HG03135 (cell line): Measurements from ENCODE around the gene B3GALT6.

Source experiments
- ATAC-seq: cut with Tn5 transposase; IDR thresholded peaks from one replicate; pipeline ENCODE4 v1.9.1; 2021; ENCODE audit warnings: mild to moderate bottlenecking, moderate library complexity; ENCODE audit not compliant: unreplicated experiment

The B3GALT6 gene

DNA sequence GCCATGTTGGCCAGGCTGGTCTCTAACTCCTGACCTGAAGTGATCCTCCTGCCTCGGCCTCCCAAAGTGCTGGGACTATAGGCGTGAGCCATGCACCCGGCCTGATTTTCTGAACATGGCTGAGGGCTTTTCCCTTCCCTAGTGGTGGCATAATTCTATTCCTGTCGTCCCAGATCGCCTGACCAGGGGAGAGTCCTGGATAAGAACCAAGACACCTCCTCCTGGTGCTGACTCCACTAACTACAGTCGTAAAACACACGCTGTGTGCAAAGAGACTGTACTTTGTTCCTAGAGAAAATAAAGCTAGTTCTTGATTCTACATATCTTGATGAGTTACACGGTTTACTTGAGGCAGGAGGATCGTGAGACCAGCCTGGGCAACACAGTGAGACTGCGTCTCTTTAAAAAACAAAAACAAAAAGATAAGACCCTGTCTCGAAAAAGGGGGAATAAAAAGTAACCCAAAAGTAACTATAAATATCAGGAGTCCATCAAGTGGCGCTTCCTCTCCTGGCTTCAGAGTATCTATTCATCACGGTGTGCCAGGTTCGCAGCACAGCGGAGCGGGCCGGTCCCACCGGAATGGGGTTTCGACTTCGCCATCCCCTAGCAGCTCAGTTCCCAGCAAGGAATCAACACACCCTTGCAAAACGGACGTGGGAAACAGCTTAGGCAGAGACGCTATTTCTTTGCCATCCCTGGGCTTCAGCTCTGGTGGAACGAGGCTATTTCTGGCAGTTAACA lies 1.2 kb upstream of the B3GALT6 start:
- ATAC-seq, result no peak

DNA sequence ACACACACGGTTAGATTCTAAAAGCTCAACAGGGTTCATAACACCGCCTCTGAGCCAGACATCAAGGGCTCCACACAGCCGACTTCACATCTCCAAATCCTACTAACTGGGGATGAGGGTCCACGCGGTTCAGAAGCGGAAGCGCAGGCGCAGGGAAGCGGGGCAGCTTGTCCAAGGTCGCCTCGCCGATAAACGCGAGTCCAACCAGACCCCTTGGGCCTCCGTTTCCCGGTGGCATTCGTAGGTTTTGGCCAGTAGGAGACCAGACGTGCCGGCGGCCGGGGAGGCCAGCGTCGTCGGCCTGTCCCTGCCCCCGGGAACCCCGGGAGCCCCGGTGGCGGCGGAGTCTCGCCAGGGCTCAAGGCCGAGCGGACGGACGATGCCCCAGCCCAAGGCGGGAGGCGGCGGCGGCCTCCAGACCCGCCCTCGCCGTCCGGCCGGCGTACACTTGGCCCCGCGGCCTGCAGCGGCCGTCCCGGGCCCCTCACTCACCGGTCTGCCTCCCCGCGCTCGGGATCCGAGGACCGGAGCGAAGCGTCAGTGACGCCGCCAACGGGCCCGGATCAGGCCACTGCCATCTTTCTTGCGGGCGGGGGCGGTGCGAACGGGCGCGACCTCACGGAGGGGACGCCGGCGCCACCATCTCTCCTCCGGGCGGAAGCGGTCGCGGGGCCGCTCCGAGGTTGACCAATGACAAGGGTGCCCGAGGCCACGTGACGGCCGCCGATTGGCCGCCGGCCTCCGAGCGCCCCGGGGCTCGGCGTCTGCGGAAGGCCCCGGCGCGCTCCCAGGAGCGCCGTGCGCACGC lies 433 bp upstream of the B3GALT6 start, which contains the start of gene SDF4:
Gene SDF4, minus strand, starts transcription at position 602 of the 808 bp plus-strand sequence. CDS start 3,229 bp downstream, outside the sequence.
- ATAC-seq, result peak; percentile 89

DNA sequence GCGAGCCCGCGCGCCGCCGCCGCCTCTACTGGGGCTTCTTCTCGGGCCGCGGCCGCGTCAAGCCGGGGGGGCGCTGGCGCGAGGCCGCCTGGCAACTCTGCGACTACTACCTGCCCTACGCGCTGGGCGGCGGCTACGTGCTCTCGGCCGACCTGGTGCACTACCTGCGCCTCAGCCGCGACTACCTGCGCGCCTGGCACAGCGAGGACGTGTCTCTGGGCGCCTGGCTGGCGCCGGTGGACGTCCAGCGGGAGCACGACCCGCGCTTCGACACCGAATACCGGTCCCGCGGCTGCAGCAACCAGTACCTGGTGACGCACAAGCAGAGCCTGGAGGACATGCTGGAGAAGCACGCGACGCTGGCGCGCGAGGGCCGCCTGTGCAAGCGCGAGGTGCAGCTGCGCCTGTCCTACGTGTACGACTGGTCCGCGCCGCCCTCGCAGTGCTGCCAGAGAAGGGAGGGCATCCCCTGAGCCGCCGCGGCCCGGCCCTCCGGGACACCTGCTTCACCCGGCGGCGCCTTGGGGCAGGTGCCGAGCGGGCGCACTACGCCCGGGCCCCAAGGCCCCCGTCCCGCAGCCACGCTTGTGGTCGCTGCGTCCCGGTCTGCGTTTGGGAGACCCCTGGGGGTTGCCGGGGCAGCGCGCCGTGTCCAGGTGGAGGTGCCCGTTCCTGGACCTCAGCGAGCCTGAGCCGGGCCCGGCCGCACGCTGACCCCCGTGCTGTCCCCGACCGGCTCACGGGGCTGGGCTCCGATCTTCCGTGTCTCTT lies 944 bp downstream of the B3GALT6 start:
- ATAC-seq, result no peak

DNA sequence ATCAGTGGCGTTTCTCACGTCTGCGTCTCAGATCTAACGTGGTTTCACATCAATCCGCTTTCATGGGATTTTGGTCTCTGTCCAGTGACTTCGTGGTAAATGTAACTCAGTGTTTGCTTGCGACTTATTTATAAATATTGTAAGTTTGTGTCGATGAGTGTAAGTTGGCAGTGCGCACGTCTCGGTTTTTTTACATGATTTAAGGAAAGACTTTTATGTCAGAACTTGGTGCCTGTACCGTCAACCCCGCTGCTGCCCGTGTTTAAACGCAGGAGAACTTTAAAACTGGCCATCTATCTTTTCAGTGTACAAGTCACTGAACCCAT lies 1.5 kb downstream of the B3GALT6 start:
- ATAC-seq, result no peak

DNA sequence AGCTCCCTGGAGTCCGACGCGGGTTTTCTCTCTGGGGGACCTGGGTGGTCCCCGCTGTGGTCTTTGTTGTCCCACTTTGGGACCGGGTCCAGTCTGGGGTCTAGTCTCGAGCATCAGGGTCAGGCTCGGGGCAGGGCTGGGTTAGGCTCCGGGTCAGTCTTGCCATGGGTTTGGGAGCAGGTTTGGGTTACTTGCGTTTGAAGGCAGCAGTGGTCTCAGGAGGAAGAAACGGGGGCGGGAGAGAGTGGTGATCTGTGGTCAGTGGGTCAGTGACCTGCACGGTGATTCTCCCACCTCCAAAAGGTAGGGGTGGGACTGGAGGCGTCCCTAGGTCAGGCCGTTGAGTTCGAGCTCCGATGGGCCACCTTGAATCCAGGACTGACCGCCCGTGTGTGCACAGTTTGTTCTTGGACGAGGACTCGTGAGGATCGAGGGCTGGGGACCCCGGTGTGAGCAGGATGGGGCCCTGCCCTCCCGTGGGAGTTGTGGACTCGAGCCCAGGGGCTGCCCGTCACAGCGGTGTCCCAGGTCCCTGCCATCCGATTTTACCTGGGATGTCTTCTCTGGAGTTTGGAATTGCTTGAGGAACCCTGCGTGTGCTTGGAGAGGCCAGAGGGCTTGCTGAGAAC lies 2.3 kb downstream of the B3GALT6 start:
- ATAC-seq, result no peak

DNA sequence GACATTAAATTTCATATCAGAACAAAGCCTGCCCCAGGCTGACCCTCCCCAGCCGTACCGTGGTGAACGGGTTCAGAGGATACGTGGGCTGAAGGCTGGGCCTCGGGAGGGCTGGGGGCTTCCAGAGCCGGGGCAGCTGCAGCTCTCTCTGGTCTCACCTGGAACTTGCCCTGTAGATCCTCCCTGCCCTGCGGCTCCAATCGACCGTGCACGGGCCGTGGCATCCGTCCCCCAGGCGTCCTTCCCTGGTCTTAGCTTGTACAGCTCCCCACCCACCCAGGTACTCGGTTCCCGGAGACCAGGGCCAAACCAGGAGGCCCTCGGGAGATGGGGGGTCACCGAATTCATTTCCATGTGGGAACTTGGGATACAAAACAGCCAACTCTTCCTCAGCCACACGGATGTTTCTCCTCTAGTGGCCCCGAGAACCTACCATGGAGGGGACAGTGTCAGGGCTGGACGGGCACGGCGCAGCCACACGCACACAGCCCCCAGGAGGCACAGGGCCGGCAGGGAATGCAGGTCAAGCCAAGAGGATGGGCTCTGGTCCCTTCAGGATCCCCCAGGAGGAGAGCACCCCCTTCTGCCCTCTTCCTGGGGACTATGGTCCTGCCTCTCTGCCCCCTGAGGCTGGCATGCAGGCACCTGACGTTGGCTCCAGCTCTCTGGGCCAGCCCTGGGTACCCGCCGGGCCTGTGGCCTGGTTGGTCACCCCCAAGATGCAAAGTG lies 3.1 kb downstream of the B3GALT6 start:
- ATAC-seq, result no peak

DNA sequence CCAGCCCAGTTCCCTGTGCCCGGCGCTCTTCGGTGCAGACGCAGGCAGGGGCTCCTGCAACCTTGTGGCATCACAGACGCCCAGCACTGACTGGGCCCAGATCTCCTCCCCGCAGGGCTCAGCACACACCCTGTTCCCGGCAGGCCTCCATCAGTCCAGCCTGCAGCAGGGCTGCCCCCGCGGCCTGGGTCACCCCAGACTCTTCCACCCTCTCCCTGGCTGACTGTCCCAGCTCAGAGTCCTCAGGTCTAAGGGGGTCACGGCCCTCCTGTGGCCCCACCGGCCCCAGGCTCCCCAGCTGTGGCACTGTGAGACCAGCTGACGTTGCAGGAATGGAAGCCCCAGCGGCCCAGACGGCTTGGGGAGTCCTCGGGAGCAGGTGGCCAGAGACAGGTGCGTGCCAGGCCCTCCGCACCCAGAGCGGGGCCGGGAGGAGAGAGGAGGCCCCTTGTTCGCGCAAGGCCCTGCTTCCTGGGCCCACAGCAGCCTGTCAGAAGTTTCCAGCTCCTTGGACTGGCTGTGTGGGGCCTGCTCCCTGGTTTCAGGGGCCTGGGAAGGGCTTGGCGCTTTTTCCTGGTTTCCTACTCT lies 4.2 kb downstream of the B3GALT6 start:
- no peak for ATAC-seq

DNA sequence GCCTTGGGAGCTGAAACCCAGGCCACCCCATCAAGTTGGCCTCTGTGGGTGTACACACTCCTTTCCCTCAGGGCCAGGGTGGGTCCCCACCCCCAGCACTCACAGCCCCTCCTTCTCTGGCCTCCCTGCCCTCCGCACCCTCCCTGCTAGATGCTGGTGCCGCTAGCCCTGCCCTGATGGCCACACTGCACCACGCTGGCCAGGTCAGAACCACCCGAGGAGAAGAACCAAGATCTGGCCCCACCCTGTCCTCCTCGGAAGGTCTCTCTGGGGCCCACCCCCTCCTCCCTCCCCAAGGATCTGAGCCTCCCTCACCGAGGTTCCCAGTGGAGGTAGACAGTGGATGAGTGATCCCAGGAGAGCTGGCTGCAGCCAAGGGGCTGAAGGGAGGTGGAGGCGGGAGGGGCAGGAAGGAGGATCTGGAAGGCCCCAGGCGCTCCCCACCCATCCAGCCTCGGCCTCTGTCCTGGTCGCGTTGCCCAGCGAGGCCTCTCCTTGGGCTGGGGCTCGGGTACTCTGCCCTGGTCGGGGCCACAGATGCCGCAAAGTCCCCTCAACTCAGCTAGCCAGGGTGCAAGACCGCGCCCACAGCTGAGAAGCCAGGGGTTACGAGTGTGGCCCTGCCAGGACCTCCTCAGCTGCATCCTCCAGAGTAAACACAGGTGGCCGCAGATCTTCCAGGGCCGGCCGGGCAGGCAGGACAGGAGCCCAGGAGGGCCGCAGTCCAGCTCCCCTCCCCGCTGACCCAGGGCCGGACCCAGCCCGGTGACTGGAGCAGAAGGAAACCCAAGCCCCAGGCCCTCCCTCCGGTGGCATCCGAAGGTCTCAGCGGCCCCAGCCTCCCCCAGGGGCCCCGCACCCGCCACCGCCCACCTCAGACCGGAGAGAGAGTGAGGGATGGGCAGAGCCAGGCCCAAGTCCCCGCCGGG lies 5.2 kb downstream of the B3GALT6 start:
- ATAC-seq, result no peak

DNA sequence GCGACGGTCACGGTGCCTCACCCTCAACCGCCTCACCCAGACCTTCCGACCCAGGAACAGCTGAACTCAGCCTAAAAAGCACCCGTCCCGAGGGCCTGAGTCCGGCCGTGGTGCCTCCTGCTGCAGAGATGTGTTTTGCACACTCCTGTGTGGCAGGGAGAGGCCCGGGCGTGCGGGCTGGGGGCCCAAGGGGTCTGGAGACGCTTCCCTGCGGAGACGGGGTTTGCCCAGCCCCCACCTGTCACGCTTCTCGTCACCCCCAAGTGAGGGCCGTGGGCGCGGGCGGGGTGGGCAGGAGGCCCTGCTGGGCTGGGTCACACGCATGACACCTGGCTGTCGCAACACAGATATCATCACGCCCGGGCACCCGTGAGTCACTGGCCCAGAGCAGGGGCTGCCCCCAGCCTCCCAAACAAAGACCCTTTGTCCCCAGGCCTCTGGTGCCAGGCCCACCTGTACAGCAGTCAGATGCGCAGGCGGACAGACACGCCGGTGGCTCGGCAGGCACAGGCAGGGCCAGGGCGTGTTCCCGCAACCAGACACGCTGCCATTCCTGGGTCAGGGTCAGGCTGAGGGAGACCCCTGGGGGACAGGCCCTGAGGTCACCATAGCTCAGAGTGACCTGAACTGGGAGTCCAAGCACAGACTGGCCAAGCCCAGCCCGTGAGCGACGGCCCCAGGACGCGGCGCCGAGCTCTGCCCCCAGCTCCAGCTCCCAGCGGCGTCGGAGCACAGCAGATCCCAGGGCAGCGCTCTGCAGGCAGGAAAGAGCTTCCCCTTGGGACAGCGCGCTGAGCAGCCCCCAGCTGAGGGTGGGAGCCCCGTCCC lies 6.1 kb downstream of the B3GALT6 start:
- ATAC-seq, result no peak

DNA sequence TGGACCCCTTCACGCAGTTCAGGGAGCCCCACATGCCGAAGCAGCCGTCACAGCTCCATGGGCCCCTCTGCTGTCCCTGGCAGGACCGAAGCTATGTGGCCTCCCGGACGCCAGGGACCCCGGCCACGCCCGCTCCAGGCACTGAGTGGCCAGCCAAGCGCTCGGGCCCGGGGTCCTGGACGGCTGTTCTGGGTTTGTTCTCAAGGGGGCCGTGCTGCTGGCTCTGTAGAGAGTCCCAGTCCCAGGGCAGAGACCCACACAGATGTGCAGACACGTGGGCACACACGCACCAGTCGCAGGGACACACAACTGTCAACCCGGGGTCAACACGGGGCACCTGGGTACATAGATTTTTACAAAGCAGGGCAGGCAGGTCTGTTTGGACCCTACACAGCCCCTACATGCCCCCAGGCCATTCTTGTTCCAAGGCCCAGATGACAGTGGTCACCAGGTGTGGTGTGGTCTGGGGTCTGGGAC lies 6.7 kb downstream of the B3GALT6 start:
- no peak for ATAC-seq

DNA sequence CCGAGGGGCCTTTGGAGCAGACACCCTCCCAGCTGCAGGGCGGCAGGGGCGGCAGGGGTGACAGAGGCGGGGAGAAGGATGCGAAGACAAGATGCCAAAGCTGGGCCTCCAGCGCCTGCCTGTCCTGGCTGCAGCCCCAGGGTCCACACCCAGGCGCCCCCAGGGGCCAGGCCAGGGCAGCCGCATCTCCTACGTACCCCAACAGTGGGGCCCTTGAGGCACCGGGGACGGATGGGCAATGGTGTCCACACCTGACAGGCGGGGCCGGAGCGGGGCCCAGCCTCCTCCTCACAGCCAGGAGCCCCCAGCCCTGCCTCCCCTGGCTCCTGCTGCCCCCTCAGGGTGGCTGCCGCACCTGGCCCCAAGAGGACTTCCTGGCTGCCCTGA lies 7.2 kb downstream of the B3GALT6 start:
- no peak for ATAC-seq

DNA sequence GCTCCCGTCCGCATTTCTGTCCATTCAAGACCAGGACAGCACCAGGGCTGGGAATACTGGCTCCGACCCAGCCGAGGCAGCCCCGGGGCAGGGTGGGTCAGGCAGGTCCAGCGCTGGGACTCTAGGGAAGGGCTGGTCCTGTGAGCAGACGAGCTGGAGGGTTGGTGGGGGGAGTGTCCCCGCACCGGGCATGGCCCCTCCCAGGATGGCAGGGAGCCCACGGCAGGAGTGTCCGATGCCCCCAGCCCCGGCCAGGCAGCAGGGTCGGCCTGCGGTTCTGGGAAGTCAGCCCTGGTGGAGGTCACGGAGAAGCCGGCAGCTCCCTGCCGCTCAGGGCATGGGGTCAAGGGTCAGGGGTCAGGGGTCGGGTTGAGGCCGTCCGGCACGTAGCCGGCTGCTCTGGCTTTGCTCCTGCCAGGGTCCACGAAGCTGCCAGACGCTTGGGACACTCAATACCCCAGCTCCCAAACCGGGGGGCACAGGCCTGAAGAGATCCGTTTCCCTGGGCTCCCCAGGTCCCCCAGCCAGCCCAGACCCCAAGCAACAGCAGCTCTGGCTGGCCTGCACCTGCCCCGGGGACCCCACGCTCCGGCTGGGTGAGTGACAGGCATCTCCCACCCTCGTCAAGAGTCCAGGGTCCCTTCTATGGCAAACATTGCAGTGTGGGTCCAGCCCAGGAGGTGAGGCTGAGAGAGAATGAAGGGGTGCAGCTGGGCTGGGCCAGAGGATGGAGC lies 7.7 kb downstream of the B3GALT6 start:
- no peak for ATAC-seq

DNA sequence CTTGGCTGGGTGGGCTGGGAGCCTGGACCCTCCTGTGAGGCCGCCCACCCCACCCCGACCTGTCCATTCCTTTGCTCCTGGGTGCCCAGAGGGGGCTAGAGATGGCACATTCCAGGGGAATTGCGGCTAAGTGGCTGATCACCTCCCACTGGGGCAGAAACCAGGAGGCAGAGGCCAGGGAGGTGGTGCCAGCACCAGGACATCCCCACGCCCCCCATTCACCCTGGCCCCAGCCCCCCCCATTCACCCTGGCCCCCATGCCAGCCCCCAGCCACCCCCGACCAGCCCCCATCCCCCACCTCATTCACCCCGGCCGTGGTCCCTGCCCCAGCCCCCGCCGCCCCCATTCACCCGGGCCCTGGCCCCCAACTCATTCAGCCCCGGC lies 8.3 kb downstream of the B3GALT6 start:
- no peak for ATAC-seq

DNA sequence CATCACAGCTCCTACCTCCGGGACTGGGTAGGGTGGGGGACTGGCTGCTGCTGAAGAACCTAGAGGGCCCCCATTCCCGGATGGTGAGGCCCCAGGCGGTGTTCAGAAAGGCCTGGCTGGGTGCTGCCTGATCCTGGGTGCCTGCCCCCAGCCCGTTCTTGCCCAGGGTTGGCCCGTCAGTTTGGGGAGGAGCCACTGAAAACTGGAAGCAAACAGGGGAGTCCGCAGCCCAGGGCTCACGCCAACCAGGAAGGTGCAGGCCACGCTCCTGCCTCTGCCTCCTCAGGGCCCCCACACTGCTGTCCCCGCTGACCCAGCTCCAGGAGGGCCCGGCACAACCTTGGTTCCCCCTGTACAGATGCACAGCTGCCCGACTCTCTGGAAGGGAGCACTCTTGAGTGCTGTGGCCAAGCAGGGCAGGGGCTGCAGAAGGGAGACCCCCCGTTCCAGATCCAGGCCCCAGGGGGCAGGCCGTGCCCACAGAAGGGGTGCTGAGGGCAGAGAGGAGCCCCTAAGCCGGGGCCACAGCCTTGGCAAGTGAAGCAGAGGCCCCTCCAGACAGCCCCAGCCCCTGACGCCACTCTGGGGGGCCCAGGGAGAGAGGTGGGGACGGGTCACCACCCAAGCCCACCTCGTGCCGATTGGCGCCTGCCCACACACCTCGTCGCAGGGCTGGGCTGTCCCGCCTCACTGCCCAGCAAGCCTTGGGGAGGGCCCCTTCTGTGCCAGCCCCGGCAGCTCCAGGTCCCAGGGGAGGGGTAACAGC lies 9.0 kb downstream of the B3GALT6 start:
- no peak for ATAC-seq

DNA sequence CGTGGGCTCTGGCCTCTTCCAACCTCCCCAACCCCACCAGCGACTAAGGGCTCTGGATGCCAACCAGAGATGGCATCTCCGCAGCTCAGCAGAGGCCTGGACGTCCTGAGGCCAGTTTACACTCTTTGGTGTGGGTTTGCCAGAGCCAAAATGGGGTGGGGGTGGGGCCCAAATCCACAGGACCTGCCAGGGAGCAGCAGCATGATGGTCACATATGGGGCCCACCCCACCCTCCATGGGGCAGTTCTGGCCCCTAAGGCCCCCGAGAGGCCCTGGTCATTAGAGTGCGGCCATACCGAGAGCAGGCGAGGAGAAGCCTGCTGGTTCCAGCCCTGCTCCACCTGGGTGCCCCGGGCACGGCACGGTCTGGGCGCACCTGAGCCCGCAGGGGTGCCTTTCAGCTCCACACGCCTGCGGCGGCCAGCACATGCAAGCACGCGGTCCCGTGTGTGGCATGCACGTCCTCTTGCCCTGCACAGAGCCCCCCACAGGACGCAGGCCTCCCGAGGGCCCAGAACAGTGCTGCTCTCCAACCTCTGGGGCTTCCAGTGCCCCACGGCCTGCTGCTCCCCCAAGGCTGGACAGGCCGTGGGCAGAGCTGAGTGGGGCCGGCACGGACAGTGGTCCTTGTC lies 9.7 kb downstream of the B3GALT6 start:
- ATAC-seq, result no peak
